HepG2 (cell line): ENCODE measurements around the gene KRT40. TPM values are rescaled to one million over a fixed set of nuclear protein-coding genes. Genes with fewer than 3 reads are reported as not detected.
A peak's percentile ranks its signal among the peaks of the same experiment; 100 is the strongest.

Source experiments
- CREM ChIP-seq, 2 experiments: sonication (generic) in 1 of 2; formaldehyde crosslinking in 1 of 2; IDR thresholded peaks; 2 replicates each; pipeline versions ENCODE4 v1.4.0 to v1.6.1; 2016 to 2020; ENCODE audit warnings: antibody characterized with exemption in 1 of 2, mild to moderate bottlenecking in 1 of 2, missing genetic modification reagents in 1 of 2
- DMAP1 ChIP-seq: IDR thresholded peaks from 2 replicates; pipeline ENCODE4 v1.6.1; 2016
- FOXK1 ChIP-seq: sonication (generic); formaldehyde crosslinking; IDR thresholded peaks from 2 replicates; pipeline ENCODE4 v1.4.0; 2020; ENCODE audit warnings: low read depth, missing genetic modification reagents, borderline replicate concordance
- GATA4 ChIP-seq: sonication (generic); IDR thresholded peaks from 2 replicates; pipeline ENCODE4 v1.6.1; 2016; ENCODE audit warnings: antibody characterized with exemption, low read depth, borderline replicate concordance
- KLF16 ChIP-seq, 2 experiments: sonication (generic) in 1 of 2; formaldehyde crosslinking in 1 of 2; IDR thresholded peaks; 2 replicates each; pipeline versions ENCODE4 v1.6.1 to v1.8.0; 2016 to 2023; ENCODE audit warnings: missing genetic modification reagents in 2 of 2, missing compliant biosample characterization in 1 of 2
- PCBP2 ChIP-seq: fragments of 200-400 bp; formaldehyde crosslinking; optimal IDR thresholded peaks from 2 replicates; pipeline ENCODE3; 2018; ENCODE audit warnings: low read length, low read depth; ENCODE audit not compliant: poor library complexity, severe bottlenecking
- RAD21 ChIP-seq: fragments of 450-650 bp; formaldehyde crosslinking; IDR thresholded peaks from 2 replicates; pipeline ENCODE4 v1.5.0; 2020; ENCODE audit warnings: mild to moderate bottlenecking
- RARG ChIP-seq: sonication (generic); formaldehyde crosslinking; IDR thresholded peaks from 2 replicates; pipeline ENCODE4 v1.4.0; 2020; ENCODE audit warnings: low read depth, mild to moderate bottlenecking, missing genetic modification reagents
- RFX1 ChIP-seq: fragments of 450-650 bp; IDR thresholded peaks from 2 replicates; pipeline ENCODE4 v1.6.1; 2017
- RXRB ChIP-seq: IDR thresholded peaks from 2 replicates; pipeline ENCODE4 v1.6.1; 2016; ENCODE audit warnings: borderline replicate concordance, missing genetic modification reagents, missing compliant biosample characterization
- TARDBP ChIP-seq: sonication (generic); formaldehyde crosslinking; IDR thresholded peaks from 2 replicates; pipeline ENCODE4 v1.8.0; 2022; ENCODE audit warnings: mild to moderate bottlenecking, missing genetic modification reagents
- TEAD2 ChIP-seq: sonication (generic); formaldehyde crosslinking; IDR thresholded peaks from 2 replicates; pipeline ENCODE4 v1.9.0; 2021; ENCODE audit warnings: missing genetic modification reagents
- THAP11 ChIP-seq: IDR thresholded peaks from 2 replicates; pipeline ENCODE4 v1.6.1; 2016; ENCODE audit warnings: missing biosample characterization, missing genetic modification reagents
- YEATS4 ChIP-seq: sonication (generic); formaldehyde crosslinking; IDR thresholded peaks from 2 replicates; pipeline ENCODE4 v1.4.0; 2020; ENCODE audit warnings: missing genetic modification reagents, borderline replicate concordance
- ZC3H4 ChIP-seq: sonication (generic); formaldehyde crosslinking; IDR thresholded peaks from 2 replicates; pipeline ENCODE4 v1.4.0; 2020; ENCODE audit warnings: missing genetic modification reagents, borderline replicate concordance
- ZNF354B ChIP-seq: sonication (generic); formaldehyde crosslinking; IDR thresholded peaks from 2 replicates; pipeline ENCODE4 v1.8.0; 2022; ENCODE audit warnings: mild to moderate bottlenecking, missing genetic modification reagents
- ZNF569 ChIP-seq: sonication (generic); formaldehyde crosslinking; IDR thresholded peaks from 2 replicates; pipeline ENCODE4 v1.5.0; 2020; ENCODE audit warnings: mild to moderate bottlenecking, missing genetic modification reagents, moderate library complexity, borderline replicate concordance
- ZNF790 ChIP-seq: sonication (generic); formaldehyde crosslinking; IDR thresholded peaks from 2 replicates; pipeline ENCODE4 v1.8.0; 2022; ENCODE audit warnings: missing genetic modification reagents, mild to moderate bottlenecking, borderline replicate concordance
- ZNF792 ChIP-seq: IDR thresholded peaks from 2 replicates; pipeline ENCODE4 v1.6.1; 2016
- polyA plus RNA-seq, 8 experiments: library from polyadenylated mRNA; depleted of rRNA in 3 of 8; stranded (reverse) in 7 of 8; unstranded in 1 of 8; fragments of >200 nt; fragmentation: Illumina TruSeq in 4 of 8; extraction: Trizol in 4 of 8; gene quantifications; 2 replicates each; pipeline versions ENCODE4 v1.2.1 to v1.2.3, GENCODE V29; 2011 to 2016; ENCODE audit warnings: low read depth in 4 of 8, missing spikeins in 1 of 8, mixed read lengths in 1 of 8; ENCODE audit not compliant: insufficient read depth in 1 of 8
- total RNA-seq, 5 experiments: library from RNA; depleted of rRNA; stranded (reverse); fragments of >200 nt; fragmentation: Illumina TruSeq; extraction: Trizol; gene quantifications; 2 replicates each; pipeline ENCODE4 v1.2.3, GENCODE V29; 2016; ENCODE audit warnings: low read depth in 1 of 5
- TF ChIP-seq, protein P1 (sequence below): IDR thresholded peaks from 2 replicates; pipeline ENCODE4 v1.6.1; 2016; ENCODE audit warnings: low read depth
- TF ChIP-seq, protein P2 (sequence below): sonication (generic); formaldehyde crosslinking; IDR thresholded peaks from 2 replicates; pipeline ENCODE4 v1.4.0; 2020; ENCODE audit warnings: missing genetic modification reagents, borderline replicate concordance
- TF ChIP-seq, protein P3 (sequence below): sonication (generic); formaldehyde crosslinking; IDR thresholded peaks from 2 replicates; pipeline ENCODE4 v1.5.0; 2020; ENCODE audit warnings: mild to moderate bottlenecking, missing genetic modification reagents
- TF ChIP-seq, protein P4 (sequence below): conservative IDR thresholded peaks from 2 replicates; pipeline ENCODE4 v1.6.1; 2018; ENCODE audit warnings: missing genetic modification reagents

The KRT40 gene
- total and polyA plus RNA-seq, 2 of the 13 experiments (the other 11 are each of a cell fraction or from before 2014, with no cell fraction given), result not detected

DNA sequence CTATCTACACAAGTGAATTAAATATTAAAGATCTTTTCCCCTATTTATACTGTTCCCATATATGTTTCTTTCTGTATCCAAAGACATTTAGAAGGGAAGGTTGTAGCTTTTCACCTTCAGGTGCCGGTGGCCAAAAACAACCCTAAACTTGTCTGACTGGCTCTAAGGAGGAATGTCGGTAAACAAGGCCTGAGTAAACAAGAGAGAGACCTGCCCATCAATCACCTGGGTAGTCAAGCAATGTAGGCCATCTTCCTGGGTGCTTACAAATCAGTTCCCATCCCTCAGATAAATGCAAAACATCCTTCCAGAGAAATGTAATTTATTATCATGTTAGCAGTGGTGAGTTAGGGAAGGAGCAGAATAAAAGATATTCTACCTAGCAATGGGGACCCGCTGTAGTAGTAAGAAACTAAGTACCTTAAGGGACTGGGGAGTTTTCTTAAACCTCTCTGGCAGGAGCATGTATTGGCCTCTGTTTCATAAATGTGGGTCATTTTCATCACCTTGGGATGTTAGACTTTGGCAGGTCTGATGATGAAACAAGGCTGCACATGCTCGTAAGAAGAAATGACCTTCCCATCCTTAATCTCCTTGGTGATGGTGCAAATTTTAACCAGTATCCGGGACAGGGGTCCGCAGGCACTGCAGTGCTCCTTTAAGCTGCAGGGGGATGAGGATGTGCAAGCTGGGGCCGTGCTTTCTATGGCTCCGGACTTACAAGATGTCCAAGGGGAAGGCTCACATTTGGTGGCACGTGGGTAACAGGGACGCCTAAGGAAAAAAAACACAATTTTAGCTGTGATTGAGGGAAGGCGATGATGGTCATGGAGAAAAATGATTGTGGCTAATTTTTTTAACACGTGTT is 25.8 kb downstream of the KRT40 start (continued):
- TF ChIP-seq RAD21 (CRISPR knock-in tag), result no peak
- TF ChIP-seq, protein P1, sequence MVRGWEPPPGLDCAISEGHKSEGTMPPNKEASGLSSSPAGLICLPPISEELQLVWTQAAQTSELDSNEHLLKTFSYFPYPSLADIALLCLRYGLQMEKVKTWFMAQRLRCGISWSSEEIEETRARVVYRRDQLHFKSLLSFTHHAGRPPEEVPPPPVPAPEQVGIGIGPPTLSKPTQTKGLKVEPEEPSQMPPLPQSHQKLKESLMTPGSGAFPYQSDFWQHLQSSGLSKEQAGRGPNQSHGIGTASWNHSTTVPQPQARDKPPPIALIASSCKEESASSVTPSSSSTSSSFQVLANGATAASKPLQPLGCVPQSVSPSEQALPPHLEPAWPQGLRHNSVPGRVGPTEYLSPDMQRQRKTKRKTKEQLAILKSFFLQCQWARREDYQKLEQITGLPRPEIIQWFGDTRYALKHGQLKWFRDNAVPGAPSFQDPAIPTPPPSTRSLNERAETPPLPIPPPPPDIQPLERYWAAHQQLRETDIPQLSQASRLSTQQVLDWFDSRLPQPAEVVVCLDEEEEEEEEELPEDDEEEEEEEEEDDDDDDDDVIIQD (CRISPR knock-in tag), result peak; percentile 90
- TF ChIP-seq RXRB (CRISPR knock-in tag), result peak; percentile 92
- no peak for TF ChIP-seq PCBP2
- no peak for TF ChIP-seq ZC3H4 (CRISPR knock-in tag)
- TF ChIP-seq, protein P2, sequence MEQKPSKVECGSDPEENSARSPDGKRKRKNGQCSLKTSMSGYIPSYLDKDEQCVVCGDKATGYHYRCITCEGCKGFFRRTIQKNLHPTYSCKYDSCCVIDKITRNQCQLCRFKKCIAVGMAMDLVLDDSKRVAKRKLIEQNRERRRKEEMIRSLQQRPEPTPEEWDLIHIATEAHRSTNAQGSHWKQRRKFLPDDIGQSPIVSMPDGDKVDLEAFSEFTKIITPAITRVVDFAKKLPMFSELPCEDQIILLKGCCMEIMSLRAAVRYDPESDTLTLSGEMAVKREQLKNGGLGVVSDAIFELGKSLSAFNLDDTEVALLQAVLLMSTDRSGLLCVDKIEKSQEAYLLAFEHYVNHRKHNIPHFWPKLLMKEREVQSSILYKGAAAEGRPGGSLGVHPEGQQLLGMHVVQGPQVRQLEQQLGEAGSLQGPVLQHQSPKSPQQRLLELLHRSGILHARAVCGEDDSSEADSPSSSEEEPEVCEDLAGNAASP (CRISPR knock-in tag), result peak; percentile 76; the same call in 1 of the 2 replicates
- peak; percentile 76; the same call in 1 of the 2 replicates for TF ChIP-seq TARDBP
- 0 out of 2 replicates have a peak, but pooled peaks have one; percentile 41 for TF ChIP-seq DMAP1 (CRISPR knock-in tag)
- TF ChIP-seq, protein P3, sequence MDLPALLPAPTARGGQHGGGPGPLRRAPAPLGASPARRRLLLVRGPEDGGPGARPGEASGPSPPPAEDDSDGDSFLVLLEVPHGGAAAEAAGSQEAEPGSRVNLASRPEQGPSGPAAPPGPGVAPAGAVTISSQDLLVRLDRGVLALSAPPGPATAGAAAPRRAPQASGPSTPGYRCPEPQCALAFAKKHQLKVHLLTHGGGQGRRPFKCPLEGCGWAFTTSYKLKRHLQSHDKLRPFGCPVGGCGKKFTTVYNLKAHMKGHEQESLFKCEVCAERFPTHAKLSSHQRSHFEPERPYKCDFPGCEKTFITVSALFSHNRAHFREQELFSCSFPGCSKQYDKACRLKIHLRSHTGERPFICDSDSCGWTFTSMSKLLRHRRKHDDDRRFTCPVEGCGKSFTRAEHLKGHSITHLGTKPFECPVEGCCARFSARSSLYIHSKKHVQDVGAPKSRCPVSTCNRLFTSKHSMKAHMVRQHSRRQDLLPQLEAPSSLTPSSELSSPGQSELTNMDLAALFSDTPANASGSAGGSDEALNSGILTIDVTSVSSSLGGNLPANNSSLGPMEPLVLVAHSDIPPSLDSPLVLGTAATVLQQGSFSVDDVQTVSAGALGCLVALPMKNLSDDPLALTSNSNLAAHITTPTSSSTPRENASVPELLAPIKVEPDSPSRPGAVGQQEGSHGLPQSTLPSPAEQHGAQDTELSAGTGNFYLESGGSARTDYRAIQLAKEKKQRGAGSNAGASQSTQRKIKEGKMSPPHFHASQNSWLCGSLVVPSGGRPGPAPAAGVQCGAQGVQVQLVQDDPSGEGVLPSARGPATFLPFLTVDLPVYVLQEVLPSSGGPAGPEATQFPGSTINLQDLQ, result no peak
- TF ChIP-seq ZNF354B (CRISPR knock-in tag), result 0 out of 2 replicates have a peak, but pooled peaks have one; percentile 64
- no peak for TF ChIP-seq ZNF790 (CRISPR knock-in tag)
- peak; percentile 97; the same call in 1 of the 2 replicates for TF ChIP-seq FOXK1 (CRISPR knock-in tag)
- TF ChIP-seq CREM (IDR thresholded peaks at IDR 0.05), result peak; percentile 72
- TF ChIP-seq CREM (CRISPR knock-in tag; IDR thresholded peaks at IDR 0.05), result no peak
- peak; percentile 83; the same call in 1 of the 2 replicates for TF ChIP-seq ZNF792
- TF ChIP-seq THAP11, result peak; percentile 40; the same call in 1 of the 2 replicates
- TF ChIP-seq GATA4, result no peak; the same call in 1 of the 2 replicates
- no peak for TF ChIP-seq RFX1
- TF ChIP-seq, protein P4, sequence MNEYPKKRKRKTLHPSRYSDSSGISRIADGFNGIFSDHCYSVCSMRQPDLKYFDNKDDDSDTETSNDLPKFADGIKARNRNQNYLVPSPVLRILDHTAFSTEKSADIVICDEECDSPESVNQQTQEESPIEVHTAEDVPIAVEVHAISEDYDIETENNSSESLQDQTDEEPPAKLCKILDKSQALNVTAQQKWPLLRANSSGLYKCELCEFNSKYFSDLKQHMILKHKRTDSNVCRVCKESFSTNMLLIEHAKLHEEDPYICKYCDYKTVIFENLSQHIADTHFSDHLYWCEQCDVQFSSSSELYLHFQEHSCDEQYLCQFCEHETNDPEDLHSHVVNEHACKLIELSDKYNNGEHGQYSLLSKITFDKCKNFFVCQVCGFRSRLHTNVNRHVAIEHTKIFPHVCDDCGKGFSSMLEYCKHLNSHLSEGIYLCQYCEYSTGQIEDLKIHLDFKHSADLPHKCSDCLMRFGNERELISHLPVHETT (CRISPR knock-in tag), result no peak; the same call in 1 of the 2 replicates
- TF ChIP-seq YEATS4 (CRISPR knock-in tag), result peak; percentile 55; the same call in 1 of the 2 replicates
- no peak for TF ChIP-seq RARG (CRISPR knock-in tag)
- 0 out of 2 replicates have a peak, but pooled peaks have one; percentile 68 for TF ChIP-seq TEAD2
- TF ChIP-seq ZNF569 (CRISPR knock-in tag), result no peak
- no peak for TF ChIP-seq KLF16 (CRISPR knock-in tag; IDR thresholded peaks at IDR 0.05)
